GM12878 (cell line): ENCODE results near the gene DDR2. TPM values are rescaled to one million over a fixed set of nuclear protein-coding genes. Genes with fewer than 3 reads are reported as not detected.

ENCODE experiments used
- ATAC-seq: fragments of 200-7000 bp; cut with Tn5 transposase; 3 replicates; pipeline ENCODE4 v1.9.1; 2020; ENCODE audit warnings: mild to moderate bottlenecking, moderate library complexity
- BruUV-seq: library from RNA; stranded (reverse); fragments of 400-500 nt; replicated peaks from 2 replicates; lab custom pipeline; 2021; lab: Mats Ljungman, UMichigan
- CTCF ChIA-PET: fragments of 300-600 bp; sonication (Branson Sonifier 250); formaldehyde crosslinking; extraction: SDS; loops from one replicate; lab custom pipeline; 2021; ENCODE audit warnings: inconsistent platforms; lab: Yijun Ruan, JAX
- POLR2A ChIA-PET: fragments of 350-600 bp; formaldehyde crosslinking; extraction: SDS; loops from one replicate; lab custom pipeline; 2021; ENCODE audit warnings: inconsistent platforms; lab: Charles Lee
- RAD21 ChIA-PET: fragments of 300-600 bp; sonication (Branson Sonifier 250); formaldehyde crosslinking; loops from one replicate; lab custom pipeline; 2023; ENCODE audit warnings: antibody characterized with exemption; ENCODE audit not compliant: unreplicated experiment; lab: Charles Lee
- SMC1A ChIA-PET: fragments of 300-600 bp; sonication (Branson Sonifier 250); formaldehyde crosslinking; loops from one replicate; lab custom pipeline; 2023; ENCODE audit not compliant: unreplicated experiment, uncharacterized antibody; lab: Charles Lee
- DNase-seq: peaks from one replicate; pipeline ENCODE4 v3.0.0-alpha.2; 2011; ENCODE audit warnings: low read depth, low spot score
- FAIRE-seq: peaks from 3 replicates; lab custom pipeline; 2011; peaks lifted over from hg19 to GRCh38; lab: Jason Lieb, UNC
- H2AFZ ChIP-seq: 2 replicates; pipeline ENCODE4 v1.6.0; 2011; ENCODE audit warnings: low read depth, low read length, control low read depth; ENCODE audit not compliant: control insufficient read depth
- H3K27ac ChIP-seq: 2 replicates; pipeline ENCODE4 v1.5.1; 2011; ENCODE audit warnings: control low read depth; ENCODE audit not compliant: control insufficient read depth, insufficient read depth
- H3K27me3 ChIP-seq, 2 experiments: replicated peaks in 1 of 2; 2 replicates each; pipeline versions ENCODE4 v1.6.0 to v1.6.1; 2011; ENCODE audit warnings: low read length in 1 of 2; ENCODE audit not compliant: control insufficient read depth in 2 of 2, insufficient read depth in 2 of 2
- H3K36me3 ChIP-seq, 2 experiments: 2 replicates each; pipeline ENCODE4 v1.5.1; 2011; ENCODE audit warnings: low read length in 1 of 2; ENCODE audit not compliant: control insufficient read depth in 2 of 2, insufficient read depth in 2 of 2
- H3K4me1 ChIP-seq: 2 replicates; pipeline ENCODE4 v1.6.1; 2011; ENCODE audit warnings: mild to moderate bottlenecking, low read length, moderate library complexity, mixed read lengths; ENCODE audit not compliant: control insufficient read depth, insufficient read depth
- H3K4me2 ChIP-seq: 2 replicates; pipeline ENCODE4 v1.6.0; 2011; ENCODE audit warnings: control low read depth; ENCODE audit not compliant: control insufficient read depth, insufficient read depth
- H3K4me3 ChIP-seq: fragments of 200-600 bp; sonication (generic); 2 replicates; pipeline ENCODE4 v1.5.1; 2016
- H3K79me2 ChIP-seq: 2 replicates; pipeline ENCODE4 v1.6.0; 2011; ENCODE audit warnings: low read length; ENCODE audit not compliant: control insufficient read depth, insufficient read depth
- H3K9ac ChIP-seq: 2 replicates; pipeline ENCODE4 v1.8.0; 2011; ENCODE audit warnings: low read length, control low read depth, mixed read lengths; ENCODE audit not compliant: control insufficient read depth, insufficient read depth
- H3K9me3 ChIP-seq: replicated peaks from 3 replicates; pipeline ENCODE4 v1.5.1; 2011; ENCODE audit warnings: mild to moderate bottlenecking, low read length; ENCODE audit not compliant: control insufficient read depth, insufficient read depth
- H4K20me1 ChIP-seq: 2 replicates; pipeline ENCODE4 v1.6.0; 2011; ENCODE audit not compliant: control insufficient read depth, insufficient read depth
- BRCA1 ChIP-seq: IDR thresholded peaks from 2 replicates; pipeline ENCODE4 v1.6.1; 2011; ENCODE audit warnings: low read depth, low read length, improper control_type of control experiment
- EED ChIP-seq: sonication (generic); IDR thresholded peaks from 2 replicates; pipeline ENCODE4 v1.6.1; 2016; ENCODE audit warnings: antibody characterized with exemption, low read depth
- ETV6 ChIP-seq, 2 experiments: fragments of 450-650 bp in 1 of 2; IDR thresholded peaks in 1 of 2; conservative IDR thresholded peaks in 1 of 2; 2 replicates each; pipeline ENCODE4 v1.6.1; 2014; ENCODE audit warnings: antibody characterized with exemption in 1 of 2, borderline replicate concordance in 1 of 2, low read depth in 1 of 2, mild to moderate bottlenecking in 1 of 2, moderate library complexity in 1 of 2
- IKZF2 ChIP-seq, 2 experiments: fragments of 450-650 bp; IDR thresholded peaks; 2 replicates each; pipeline ENCODE4 v1.6.1; 2017; ENCODE audit warnings: mild to moderate bottlenecking in 2 of 2, moderate library complexity in 2 of 2
- POLR2A ChIP-seq: IDR thresholded peaks from 2 replicates; pipeline ENCODE4 v1.6.1; 2011; ENCODE audit warnings: low read depth, mild to moderate bottlenecking, low read length
- PRDM15 ChIP-seq: fragments of 450-650 bp; formaldehyde crosslinking; IDR thresholded peaks from 2 replicates; pipeline ENCODE4 v1.4.0; 2020; ENCODE audit warnings: mild to moderate bottlenecking, moderate library complexity
- SRF ChIP-seq, 2 experiments: IDR thresholded peaks; 2 replicates each; pipeline ENCODE4 v1.6.1; 2011; ENCODE audit warnings: low read depth in 2 of 2, low read length in 2 of 2, mild to moderate bottlenecking in 1 of 2, moderate library complexity in 1 of 2
- TCF3 ChIP-seq: IDR thresholded peaks from 2 replicates; pipeline ENCODE4 v1.6.1; 2012; ENCODE audit warnings: low read depth, mild to moderate bottlenecking, low read length, borderline replicate concordance; ENCODE audit not compliant: insufficient read depth
- ZNF24 ChIP-seq: fragments of 450-650 bp; IDR thresholded peaks from 2 replicates; pipeline ENCODE4 v1.6.1; 2017; ENCODE audit warnings: antibody characterized with exemption, mild to moderate bottlenecking
- ZNF592 ChIP-seq: fragments of 450-650 bp; IDR thresholded peaks from 2 replicates; pipeline ENCODE4 v1.6.1; 2017; ENCODE audit warnings: mild to moderate bottlenecking, moderate library complexity
- ZNF687 ChIP-seq: fragments of 450-650 bp; IDR thresholded peaks from 2 replicates; pipeline ENCODE4 v1.6.1; 2017; ENCODE audit warnings: mild to moderate bottlenecking, moderate library complexity
- WGBS: methylation state at CpG from one replicate; pipeline ENCODE4 v1.1.6; 2016; ENCODE audit warnings: low lambda C conversion rate; ENCODE audit not compliant: insufficient replicate concordance, insufficient coverage; ENCODE audit errors: missing lambda C conversion rate; 5-methylcytosine and 5-hydroxymethylcytosine counted together
- in situ Hi-C: fragments of 300-500 bp; cut with MboI; formaldehyde crosslinking; loops from 9 replicates; pipeline ENCODE4 v1.14.3; 2018; ENCODE audit warnings: mixed read lengths
- intact Hi-C: fragments of 100-400 bp; cut with micrococcal nuclease; formaldehyde crosslinking; loops from one replicate; pipeline ENCODE4 v1.14.2; 2022; ENCODE audit not compliant: unreplicated experiment
- polyA plus RNA-seq, 11 experiments: library from polyadenylated mRNA; depleted of rRNA in 4 of 11; unstranded in 6 of 11; stranded (reverse) in 5 of 11; fragments of >200 nt; fragmentation: Nextera tagmentation in 4 of 11; fragmentation: Illumina TruSeq in 1 of 11; extraction: Ambion mirVana in 4 of 11; extraction: Trizol in 1 of 11; gene quantifications; 1 replicate in 1 of 11; 2 replicates in 10 of 11; pipeline versions ENCODE4 v1.2.1 to v1.2.3, GENCODE V29; 2011 to 2016; ENCODE audit warnings: inconsistent platforms in 2 of 11, missing spikeins in 2 of 11, low read depth in 1 of 11
- total RNA-seq, 4 experiments: library from RNA; depleted of rRNA in 3 of 4; stranded (reverse); fragments of >200 nt in 3 of 4; fragmentation: Illumina TruSeq in 1 of 4; extraction: Trizol in 1 of 4; gene quantifications; 2 replicates each; pipeline versions ENCODE4 v1.2.1 to v1.2.3, GENCODE V29; 2013 to 2021

Gene DDR2
- total and polyA plus RNA-seq, 10 of the 15 experiments (the other 5 are each of a cell fraction or from before 2014, with no cell fraction given) = 1.9 to 8.8 (median 5.5) TPM

- no peak for FAIRE-seq
- H3K79me2 ChIP-seq = no peaks in the 10 kb centered on the region
- no peak overlapping the region for H3K27ac ChIP-seq
- H3K4me2 ChIP-seq = no peak overlapping the region
- no peaks in the 10 kb centered on the region for H3K27me3 ChIP-seq
- RAD21 ChIA-PET = interaction anchor here (1.0 kb wide), 1 partner anchor 88 kb away, joined by 3 read pairs; the partner anchor contains the start of gene DDR2
- SMC1A ChIA-PET = interaction anchor here (0.9 to 1.7 kb wide), 3 partner anchors 12 to 22 kb away, joined by 3 to 4 read pairs (median 3); no protein-coding TSS in a partner anchor
- H3K9me3 ChIP-seq = no peaks in the 10 kb centered on the region
- intact Hi-C loops (no loop called here), in situ Hi-C loops (no loop called here)
- no peak overlapping the region for H3K4me3 ChIP-seq
- POLR2A ChIA-PET = interaction anchor here (0.7 kb wide), 1 partner anchor 157 kb away, joined by 3 read pairs; no protein-coding TSS in a partner anchor
- H2AFZ ChIP-seq = no peak overlapping the region
- H3K4me1 ChIP-seq = no peaks in the 10 kb centered on the region
- ATAC-seq = no peak
- DNase-seq = no peak
- H3K9ac ChIP-seq = no peak overlapping the region
- no TSS peak for BruUV-seq
- 29% methylated on average over 1 of the region's 1 CpG for WGBS
- no peaks in the 10 kb centered on the region for H4K20me1 ChIP-seq
- CTCF ChIA-PET = interaction anchor here (0.6 to 0.7 kb wide), 2 partner anchors 43 to 106 kb away, joined by 3 read pairs; no protein-coding TSS in a partner anchor
- H3K36me3 ChIP-seq = no peaks in the 10 kb centered on the region
- TF ChIP-seq BRCA1 (no peak), POLR2A (no peak), EED (no peak), SRF (IDR thresholded peaks at IDR 0.05; ENCODE audit: low read depth in 2 of 2, low read length in 2 of 2) (no peak), ZNF687 (no peak), IKZF2 (IDR thresholded peaks at IDR 0.05) (no peak), ZNF592 (no peak), ETV6 (conservative IDR thresholded peaks at IDR 0.05 in 1 of 2, IDR thresholded peaks at IDR 0.05 in 1 of 2; ENCODE audit: borderline replicate concordance in 1 of 2, low read depth in 1 of 2) (no peak), TCF3 (no peak), PRDM15 (CRISPR knock-in tag) (no peak), ZNF24 (no peak)
These were observed 87.4 kb downstream of the DDR2 start for GRCh38 chr1:162719678-162720077.
